KBM-7 (cell line): Measurements from ENCODE around the gene BICRAL.
"Not testable (repeated sequence)": the region's sequence is repeated elsewhere in the genome, so short reads cannot be mapped to it uniquely, and the experiment has no call there.

Source experiments
- DNase-seq: peaks from one replicate; pipeline ENCODE4 v3.0.0-alpha.2; 2015
- in situ Hi-C: fragments of 300-500 bp; cut with MboI; formaldehyde crosslinking; loops from 2 replicates; pipeline ENCODE4 v1.14.3; 2020; ENCODE audit warnings: low sequenced_read_pairs, low pct_unique_long_range_greater_than_20kb, mixed read lengths

BICRAL gene

GRCh38 chr6:42781796-42782688 lies at the start of gene BICRAL:
Gene BICRAL (plus strand): TSS chr6:42782052. CDS start chr6:42822023, 39,971 bp downstream.
- in situ Hi-C loops = no loop called here
- DNase-seq = peak; percentile 84

- peak; percentile 85 for DNase-seq
- in situ Hi-C loops = not testable (repeated sequence)
Observed at GRCh38 chr6:42733867-42734481, 47.9 kb upstream of the BICRAL start.

- no peak for DNase-seq
- in situ Hi-C loops = no loop called here
Observed at GRCh38 chr6:42735976-42736375, 45.9 kb upstream of the BICRAL start.

GRCh38 chr6:42740725-42741124 lies 41.1 kb upstream of the BICRAL start:
- in situ Hi-C loops = no loop called here

GRCh38 chr6:42742116-42742894 lies 39.5 kb upstream of the BICRAL start:
- peak; percentile 88 for DNase-seq
- in situ Hi-C loops = no loop called here

More at GRCh38 chr6:42740725-42741124, 41.1 kb upstream of the BICRAL start:
- no peak for DNase-seq

- DNase-seq = no peak
- in situ Hi-C loops = no loop called here
Observed at GRCh38 chr6:42744351-42744893, 37.4 kb upstream of the BICRAL start.

GRCh38 chr6:42745083-42745639 lies 36.7 kb upstream of the BICRAL start:
- in situ Hi-C loops = no loop called here
- DNase-seq = peak; percentile 53

- in situ Hi-C loops = no loop called here
- DNase-seq = peak; percentile 96
Observed at GRCh38 chr6:42745640-42746462, 36.0 kb upstream of the BICRAL start, which contains the start of gene TBCC. Gene TBCC (minus strand): TSS chr6:42746103. CDS start chr6:42746073, 30 bp downstream.

GRCh38 chr6:42746463-42747391 lies 35.1 kb upstream of the BICRAL start:
- in situ Hi-C loops = no loop called here
- peak; percentile 98 for DNase-seq

- DNase-seq = no peak
- in situ Hi-C loops = no loop called here
Observed at GRCh38 chr6:42748203-42748898, 33.5 kb upstream of the BICRAL start.

GRCh38 chr6:42751055-42751454 lies 30.8 kb upstream of the BICRAL start:
- no peak for DNase-seq
- in situ Hi-C loops = no loop called here

- in situ Hi-C loops = no loop called here
- no peak for DNase-seq
Observed at GRCh38 chr6:42754759-42755158, 27.1 kb upstream of the BICRAL start.

GRCh38 chr6:42756722-42757121 lies 25.1 kb upstream of the BICRAL start:
- in situ Hi-C loops = no loop called here
- DNase-seq = no peak

- no peak for DNase-seq
- in situ Hi-C loops = no loop called here
Observed at GRCh38 chr6:42758756-42759430, 23.0 kb upstream of the BICRAL start.

GRCh38 chr6:42761287-42762067 lies 20.4 kb upstream of the BICRAL start:
- DNase-seq = no peak
- in situ Hi-C loops = no loop called here
